Gastroesophageal sphincter (tissue), 3 donors: ENCODE results near the gene NELFCD.

ENCODE experiments used
- CTCF ChIP-seq, 4 experiments: fragments of 200-600 bp in 2 of 4; fragments of 450-650 bp in 2 of 4; sonication (generic) in 1 of 4; IDR thresholded peaks; one replicate each; pipeline ENCODE4 v1.5.1; 2017 to 2019; ENCODE audit warnings: antibody characterized with exemption in 4 of 4, mild to moderate bottlenecking in 2 of 4, moderate library complexity in 2 of 4
- POLR2A ChIP-seq, 2 donors: fragments of 450-650 bp; IDR thresholded peaks; one replicate each; pipeline ENCODE4 v1.6.1; 2017; ENCODE audit warnings: antibody characterized with exemption in 2 of 2, mild to moderate bottlenecking in 2 of 2, moderate library complexity in 1 of 2
- POLR2AphosphoS5 ChIP-seq: sonication (generic); formaldehyde crosslinking; IDR thresholded peaks from one replicate; pipeline ENCODE4 v1.6.1; 2017; ENCODE audit warnings: antibody characterized with exemption

- TF ChIP-seq POLR2A (IDR thresholded peaks at IDR 0.05) (peak; percentile 57 to 72), CTCF (IDR thresholded peaks at IDR 0.05) (no peak), POLR2AphosphoS5 (no peak)
Observed at GRCh38 chr20:59006864-59007664, 26.0 kb downstream of the NELFCD start, which contains the start of gene CTSZ.
